Loucy (cell line): ENCODE results near the gene SLC25A27.

ENCODE experiments used
- H2AFZ ChIP-seq: fragments of 200-600 bp; sonication (generic); 2 replicates; pipeline ENCODE4 v1.6.0; 2016; ENCODE audit warnings: antibody characterized with exemption, mild to moderate bottlenecking, low read length, moderate library complexity
- H3F3A ChIP-seq: fragments of 200-600 bp; 2 replicates; pipeline ENCODE4 v1.6.0; 2016; ENCODE audit warnings: antibody characterized with exemption, low read depth, mild to moderate bottlenecking
- H3K27me3 ChIP-seq: fragments of 200-600 bp; sonication (generic); 2 replicates; pipeline ENCODE4 v1.6.1; 2014; ENCODE audit warnings: low read length, mild to moderate bottlenecking; ENCODE audit not compliant: insufficient read depth, poor library complexity, severe bottlenecking
- H3K36me3 ChIP-seq: fragments of 200-600 bp; sonication (generic); 2 replicates; pipeline ENCODE4 v1.6.1; 2016; ENCODE audit warnings: low read length; ENCODE audit not compliant: insufficient read depth
- H3K4me1 ChIP-seq: fragments of 200-600 bp; sonication (generic); 2 replicates; pipeline ENCODE4 v1.5.1; 2014; ENCODE audit warnings: low read length, mild to moderate bottlenecking; ENCODE audit not compliant: insufficient read depth, poor library complexity, severe bottlenecking
- H3K4me2 ChIP-seq: fragments of 200-600 bp; sonication (generic); 2 replicates; pipeline ENCODE4 v1.6.0; 2014; ENCODE audit warnings: antibody characterized with exemption, low read length, low read depth, mild to moderate bottlenecking; ENCODE audit not compliant: poor library complexity, severe bottlenecking
- H3K4me3 ChIP-seq: fragments of 200-600 bp; sonication (generic); 2 replicates; pipeline ENCODE4 v1.5.1; 2014; ENCODE audit warnings: low read length, mild to moderate bottlenecking, mixed read lengths; ENCODE audit not compliant: poor library complexity, severe bottlenecking
- H3K79me2 ChIP-seq: fragments of 200-600 bp; sonication (generic); 2 replicates; pipeline ENCODE4 v1.6.1; 2014; ENCODE audit warnings: low read length; ENCODE audit not compliant: insufficient read depth
- H3K9ac ChIP-seq: fragments of 200-600 bp; sonication (generic); 2 replicates; pipeline ENCODE4 v1.6.0; 2014; ENCODE audit warnings: mild to moderate bottlenecking, low read depth, low read length, moderate library complexity; ENCODE audit not compliant: poor library complexity, severe bottlenecking
- H3K9me2 ChIP-seq: fragments of 200-600 bp; sonication (generic); replicated peaks from 2 replicates; pipeline ENCODE4 v1.6.1; 2016; ENCODE audit warnings: low read depth, low read length, mixed read lengths
- H3K9me3 ChIP-seq: fragments of 200-600 bp; sonication (generic); 2 replicates; pipeline ENCODE4 v1.6.1; 2014; ENCODE audit warnings: mild to moderate bottlenecking, antibody characterized with exemption, low read length, low read depth; ENCODE audit not compliant: insufficient read depth
- H4K20me1 ChIP-seq: fragments of 200-600 bp; sonication (generic); 2 replicates; pipeline ENCODE4 v1.6.0; 2014; ENCODE audit warnings: antibody characterized with exemption, low read length, mild to moderate bottlenecking; ENCODE audit not compliant: insufficient read depth, poor library complexity, severe bottlenecking
- CTCF ChIP-seq: fragments of 200-600 bp; sonication (generic); conservative IDR thresholded peaks from 2 replicates; pipeline ENCODE4 v1.5.1; 2014; ENCODE audit warnings: mild to moderate bottlenecking, antibody characterized with exemption, low read length
- EZH2phosphoT487 ChIP-seq: fragments of 200-600 bp; IDR thresholded peaks from 2 replicates; pipeline ENCODE4 v1.6.1; 2018; ENCODE audit warnings: antibody characterized with exemption, mild to moderate bottlenecking, moderate library complexity, borderline replicate concordance

Gene SLC25A27

DNA sequence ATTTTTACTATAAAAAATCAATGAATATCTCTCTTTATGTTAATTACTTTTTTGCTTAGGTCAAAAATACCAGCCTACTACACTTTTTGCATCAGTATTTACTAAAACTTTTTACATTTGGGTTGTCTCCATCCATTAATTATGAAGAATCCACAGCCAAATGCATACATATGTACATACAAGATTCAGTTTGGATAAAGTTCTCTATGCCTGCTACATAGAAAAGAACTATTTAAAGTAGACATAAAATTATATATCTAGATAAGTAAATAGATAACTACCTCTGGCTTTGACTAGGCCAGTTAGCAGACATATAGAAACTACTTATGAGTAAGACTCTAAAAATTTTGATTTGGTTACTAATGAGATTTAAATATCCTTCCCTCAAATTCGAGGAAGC, 47.2 kb downstream of the SLC25A27 start:
- TF ChIP-seq EZH2phosphoT487 (no peak), CTCF (no peak)
- Histone ChIP-seq H3K36me3 (no peaks in the 10 kb centered on the region), H3F3A (no peaks in the 10 kb centered on the region)

GRCh38 chr6:46704562-46704961, 51.8 kb downstream of the SLC25A27 start:
- Histone ChIP-seq H3K4me3 (no peak overlapping the region), H3K4me1 (no peaks in the 10 kb centered on the region), H3K9me3 (no peaks in the 10 kb centered on the region), H3K27me3 (no peaks in the 10 kb centered on the region), H4K20me1 (no peaks in the 10 kb centered on the region), H3F3A (no peaks in the 10 kb centered on the region), H2AFZ (peak overlapping the region; percentile 37), H3K9me2 (no peaks in the 10 kb centered on the region), H3K36me3 (no peaks in the 10 kb centered on the region), H3K79me2 (no peaks in the 10 kb centered on the region), H3K4me2 (no peak overlapping the region), H3K9ac (no peak overlapping the region)
- TF ChIP-seq CTCF (peak; percentile 43), EZH2phosphoT487 (no peak)

More for the DNA sequence above, 47.2 kb downstream of the SLC25A27 start:
- Histone ChIP-seq H3K9me2 (no peaks in the 10 kb centered on the region), H3K9me3 (no peaks in the 10 kb centered on the region), H2AFZ (no peak overlapping the region), H4K20me1 (no peaks in the 10 kb centered on the region), H3K79me2 (no peaks in the 10 kb centered on the region), H3K4me3 (no peak overlapping the region), H3K4me1 (no peaks in the 10 kb centered on the region), H3K9ac (no peak overlapping the region), H3K4me2 (no peak overlapping the region), H3K27me3 (no peaks in the 10 kb centered on the region)

DNA sequence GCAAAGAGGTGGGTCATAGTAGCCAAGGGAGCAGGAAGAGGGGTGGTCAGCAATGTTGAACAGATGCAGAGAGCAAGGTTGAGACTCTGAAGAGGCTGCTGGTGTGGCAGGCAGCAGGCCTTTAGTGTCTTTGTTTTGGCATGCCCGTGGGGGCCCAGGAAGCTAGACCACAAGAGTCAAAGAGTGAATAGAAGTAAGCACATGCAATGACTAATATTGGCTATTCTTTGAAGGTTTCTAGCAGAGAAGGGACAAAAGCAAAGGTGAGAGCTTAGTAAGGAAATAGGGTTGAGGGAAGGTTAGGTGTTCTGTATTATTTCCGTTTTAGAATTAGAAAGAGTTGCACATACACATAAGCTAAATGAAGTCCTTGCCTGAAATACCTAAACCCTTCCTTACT, 53.7 kb downstream of the SLC25A27 start:
- Histone ChIP-seq H3K36me3 (no peaks in the 10 kb centered on the region), H3K9me3 (no peaks in the 10 kb centered on the region), H3K27me3 (no peaks in the 10 kb centered on the region), H3K4me3 (no peak overlapping the region), H3K4me2 (no peak overlapping the region), H4K20me1 (no peaks in the 10 kb centered on the region), H3F3A (no peaks in the 10 kb centered on the region), H3K9me2 (no peaks in the 10 kb centered on the region), H3K4me1 (no peaks in the 10 kb centered on the region), H3K79me2 (no peaks in the 10 kb centered on the region), H2AFZ (no peak overlapping the region), H3K9ac (no peak overlapping the region)
- TF ChIP-seq EZH2phosphoT487 = no peak
- TF ChIP-seq CTCF = no peak
